Measurements from ENCODE around the gene RIC3.
"Not testable (repeated sequence)": the region's sequence is repeated elsewhere in the genome, so short reads cannot be mapped to it uniquely, and the experiment has no call there.

Gene RIC3

GRCh38 chr11:8201644-8202365 is 33.0 kb upstream of the RIC3 start:
- no peaks in the 10 kb centered on the region for H3K9me3 Mint-ChIP-seq
- peak overlapping the region; percentile 8 for H3K27ac Mint-ChIP-seq
- no peaks in the 10 kb centered on the region for H3K36me3 Mint-ChIP-seq (ENCODE audit: low read depth)
- peaks cover 10% of the 10 kb centered on the region for H3K4me1 Mint-ChIP-seq (ENCODE audit: low read depth)
- H3K4me3 Mint-ChIP-seq, result no peak overlapping the region
- H3K27me3 Mint-ChIP-seq, result peaks cover 28% of the 10 kb centered on the region

- Mint-ChIP-seq H3K27me3 (peaks cover 21% of the 10 kb centered on the region), H3K4me3 (no peak overlapping the region), H3K27ac (no peak overlapping the region), H3K9me3 (no peaks in the 10 kb centered on the region), H3K4me1 (ENCODE audit: low read depth) (peaks cover 6% of the 10 kb centered on the region), H3K36me3 (ENCODE audit: low read depth) (no peaks in the 10 kb centered on the region)
Observed at GRCh38 chr11:8199676-8200075, 30.9 kb upstream of the RIC3 start.

GRCh38 chr11:8196749-8197148 is 27.9 kb upstream of the RIC3 start:
- H3K9me3 Mint-ChIP-seq, result no peaks in the 10 kb centered on the region
- peaks cover 31% of the 10 kb centered on the region for H3K27me3 Mint-ChIP-seq
- H3K4me3 Mint-ChIP-seq, result no peak overlapping the region
- no peaks in the 10 kb centered on the region for H3K36me3 Mint-ChIP-seq (ENCODE audit: low read depth)
- H3K27ac Mint-ChIP-seq, result no peak overlapping the region
- no peaks in the 10 kb centered on the region for H3K4me1 Mint-ChIP-seq (ENCODE audit: low read depth)

DNA sequence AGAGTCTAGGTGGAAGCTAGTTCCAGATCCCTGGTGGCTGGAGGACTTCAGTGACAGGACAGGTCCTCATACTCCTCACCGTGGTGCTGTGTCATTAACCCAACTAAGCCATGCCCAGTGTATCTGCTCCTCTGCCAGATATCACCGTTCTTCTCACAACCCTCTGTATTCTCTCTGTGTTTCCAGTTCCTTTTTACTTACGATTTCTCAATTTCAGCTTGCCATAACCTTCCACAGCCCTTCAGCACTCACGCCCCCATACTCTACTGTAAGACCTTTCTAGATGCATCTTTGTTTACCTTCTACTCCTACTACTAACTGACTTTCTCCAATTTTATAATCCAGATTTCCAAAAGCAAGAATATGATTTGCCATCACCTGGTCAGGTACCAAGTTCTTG is 26.1 kb upstream of the RIC3 start:
- Mint-ChIP-seq H3K27ac (no peak overlapping the region), H3K9me3 (no peaks in the 10 kb centered on the region), H3K27me3 (peaks cover 31% of the 10 kb centered on the region), H3K36me3 (ENCODE audit: low read depth) (no peaks in the 10 kb centered on the region), H3K4me3 (no peak overlapping the region), H3K4me1 (ENCODE audit: low read depth) (no peaks in the 10 kb centered on the region)

DNA sequence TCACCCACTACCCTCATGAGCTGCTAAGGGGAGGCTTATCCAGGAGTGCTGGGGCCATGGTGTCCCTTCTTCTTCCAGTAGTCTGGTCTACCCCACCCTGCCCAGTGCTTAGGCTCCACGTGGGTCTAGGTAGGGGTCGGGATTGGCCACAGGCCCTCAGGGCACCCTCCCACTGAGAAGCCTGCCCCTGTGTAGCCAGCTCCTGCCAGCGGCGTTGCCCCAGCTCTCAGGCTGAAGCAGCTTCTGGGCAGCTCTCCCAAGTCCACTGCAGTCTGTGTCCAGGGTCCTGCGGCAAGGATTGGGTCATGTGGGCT is 24.0 kb upstream of the RIC3 start:
- no peaks in the 10 kb centered on the region for H3K9me3 Mint-ChIP-seq
- no peak overlapping the region for H3K4me3 Mint-ChIP-seq
- H3K27me3 Mint-ChIP-seq, result peaks cover 37% of the 10 kb centered on the region
- no peaks in the 10 kb centered on the region for H3K36me3 Mint-ChIP-seq (ENCODE audit: low read depth)
- H3K27ac Mint-ChIP-seq, result no peak overlapping the region
- H3K4me1 Mint-ChIP-seq (ENCODE audit: low read depth), result no peaks in the 10 kb centered on the region

DNA sequence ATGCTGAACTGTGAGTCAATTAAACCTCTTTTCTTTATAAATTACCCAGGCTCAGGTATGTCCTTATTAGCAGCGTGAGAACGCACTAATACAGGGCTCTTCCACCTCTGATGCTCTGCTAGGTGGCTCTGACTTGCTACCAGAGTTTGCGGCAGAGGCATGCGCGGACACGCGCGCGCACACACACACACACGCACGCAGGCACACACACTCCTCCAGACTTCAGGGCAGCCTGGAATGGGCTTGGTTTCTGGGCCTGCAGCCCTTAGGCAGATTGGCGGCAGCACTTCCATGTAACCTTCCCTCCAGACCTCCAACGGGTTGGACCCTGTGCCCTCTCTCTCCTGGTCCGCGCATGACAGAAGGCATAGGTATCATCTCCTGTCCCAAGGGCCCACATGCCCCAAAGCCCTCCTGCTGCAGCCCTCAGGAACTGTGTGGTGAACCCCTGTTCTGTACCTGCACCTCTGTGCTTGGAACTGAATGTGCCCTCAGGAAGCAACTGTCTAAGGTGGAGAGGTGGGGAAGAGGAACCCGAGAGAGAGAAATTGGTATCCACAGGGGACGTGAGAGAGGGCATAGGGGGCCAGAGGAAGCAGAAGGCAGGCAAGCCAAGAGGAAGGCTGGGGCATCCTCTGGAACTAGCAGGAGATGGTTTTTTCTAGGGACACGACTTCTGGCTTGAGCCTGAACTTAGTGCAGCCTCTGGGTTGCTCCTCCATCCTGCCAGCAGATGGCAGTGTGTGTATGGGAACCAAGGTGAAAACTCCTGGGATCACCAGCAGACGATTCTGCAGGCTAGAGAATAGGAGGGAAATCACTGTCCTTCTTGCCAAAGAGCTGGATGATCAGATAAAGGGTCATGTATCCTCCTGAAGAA is 23.4 kb upstream of the RIC3 start:
- no peak overlapping the region for H3K27ac Mint-ChIP-seq
- no peaks in the 10 kb centered on the region for H3K36me3 Mint-ChIP-seq (ENCODE audit: low read depth)
- H3K4me1 Mint-ChIP-seq (ENCODE audit: low read depth), result no peaks in the 10 kb centered on the region
- H3K27me3 Mint-ChIP-seq, result peaks cover 36% of the 10 kb centered on the region
- no peaks in the 10 kb centered on the region for H3K9me3 Mint-ChIP-seq
- H3K4me3 Mint-ChIP-seq, result no peak overlapping the region

- H3K36me3 Mint-ChIP-seq (ENCODE audit: low read depth), result no peaks in the 10 kb centered on the region
- peaks cover 41% of the 10 kb centered on the region for H3K27me3 Mint-ChIP-seq
- no peak overlapping the region for H3K27ac Mint-ChIP-seq
- no peaks in the 10 kb centered on the region for H3K4me1 Mint-ChIP-seq (ENCODE audit: low read depth)
- no peak overlapping the region for H3K4me3 Mint-ChIP-seq
- no peaks in the 10 kb centered on the region for H3K9me3 Mint-ChIP-seq
Observed at GRCh38 chr11:8190431-8190830, 21.6 kb upstream of the RIC3 start.

DNA sequence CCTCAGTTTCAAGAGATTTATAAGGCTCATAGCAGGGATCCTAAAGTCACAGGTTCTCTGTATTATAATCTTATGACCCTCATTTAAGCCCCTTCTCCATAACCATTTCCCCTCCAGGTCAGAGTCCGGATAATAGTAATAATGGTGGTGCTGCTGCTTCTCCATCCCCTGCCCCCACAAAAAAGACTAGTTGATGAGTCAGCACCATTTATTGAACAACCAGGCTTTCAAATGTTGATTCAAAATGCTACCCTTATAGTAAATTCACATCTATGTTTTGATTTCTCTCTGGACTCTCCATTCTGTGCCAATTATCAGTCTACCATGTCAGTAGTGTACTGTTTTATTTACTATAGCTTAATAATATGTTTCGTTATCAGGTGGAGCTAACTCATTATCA is 17.6 kb upstream of the RIC3 start:
- peaks cover 47% of the 10 kb centered on the region for H3K27me3 Mint-ChIP-seq
- H3K27ac Mint-ChIP-seq, result no peak overlapping the region
- H3K9me3 Mint-ChIP-seq, result no peaks in the 10 kb centered on the region
- H3K4me1 Mint-ChIP-seq (ENCODE audit: low read depth), result no peaks in the 10 kb centered on the region
- no peak overlapping the region for H3K4me3 Mint-ChIP-seq
- no peaks in the 10 kb centered on the region for H3K36me3 Mint-ChIP-seq (ENCODE audit: low read depth)

DNA sequence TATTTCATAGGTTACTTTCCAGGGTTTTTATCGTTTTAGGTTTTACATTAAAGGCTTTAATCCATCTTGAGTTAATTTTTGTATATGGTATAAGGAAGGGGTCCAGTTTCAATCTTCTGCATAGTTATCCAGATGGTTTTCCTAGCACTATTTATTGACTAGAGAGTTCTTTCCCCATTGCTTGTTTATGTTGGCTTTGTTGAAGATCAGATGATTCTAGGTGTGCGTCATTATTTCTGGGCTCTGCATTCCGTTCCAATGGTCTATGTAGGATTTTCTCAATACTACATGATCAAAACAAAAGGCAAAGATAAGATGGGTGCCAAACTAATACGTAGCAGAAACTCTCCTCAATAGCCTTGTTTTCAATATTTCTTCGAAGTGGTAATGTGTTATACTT is 14.3 kb upstream of the RIC3 start:
- no peaks in the 10 kb centered on the region for H3K36me3 Mint-ChIP-seq (ENCODE audit: low read depth)
- no peaks in the 10 kb centered on the region for H3K4me1 Mint-ChIP-seq (ENCODE audit: low read depth)
- H3K27me3 Mint-ChIP-seq, result peaks cover 44% of the 10 kb centered on the region
- H3K9me3 Mint-ChIP-seq, result no peaks in the 10 kb centered on the region
- no peak overlapping the region for H3K4me3 Mint-ChIP-seq
- H3K27ac Mint-ChIP-seq, result no peak overlapping the region

DNA sequence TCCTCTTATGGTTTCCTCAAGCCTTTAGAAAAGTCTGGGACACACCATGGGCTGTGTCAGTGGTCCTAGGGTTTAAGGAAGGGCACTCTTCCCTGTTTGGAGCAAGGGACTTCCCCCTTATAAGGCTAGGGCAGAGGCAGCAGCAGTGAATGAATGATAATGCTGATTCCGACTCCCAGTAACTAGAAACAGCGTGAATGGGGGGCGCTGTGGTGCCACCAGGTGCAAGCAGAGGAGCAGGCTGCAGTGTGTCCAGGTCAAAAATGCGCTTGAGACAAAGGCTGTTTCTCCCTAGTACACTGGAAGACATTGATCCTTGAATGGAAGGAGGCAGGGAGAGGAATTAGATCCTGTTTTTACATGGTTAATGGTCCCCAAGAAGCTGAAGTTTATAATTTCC is 11.6 kb upstream of the RIC3 start:
- H3K27me3 Mint-ChIP-seq, result peaks cover 27% of the 10 kb centered on the region

GRCh38 chr11:8178297-8178696 is 9.5 kb upstream of the RIC3 start:
- Mint-ChIP-seq H3K9me3 (no peaks in the 10 kb centered on the region), H3K36me3 (ENCODE audit: low read depth) (no peaks in the 10 kb centered on the region), H3K27ac (no peak overlapping the region), H3K4me1 (ENCODE audit: low read depth) (no peaks in the 10 kb centered on the region), H3K4me3 (no peak overlapping the region), H3K27me3 (peaks cover 21% of the 10 kb centered on the region)

More for the DNA sequence above, 11.6 kb upstream of the RIC3 start:
- H3K9me3 Mint-ChIP-seq, result no peaks in the 10 kb centered on the region
- no peak overlapping the region for H3K27ac Mint-ChIP-seq
- no peaks in the 10 kb centered on the region for H3K4me1 Mint-ChIP-seq (ENCODE audit: low read depth)
- H3K36me3 Mint-ChIP-seq (ENCODE audit: low read depth), result no peaks in the 10 kb centered on the region
- no peak overlapping the region for H3K4me3 Mint-ChIP-seq

- no peak overlapping the region for H3K4me3 Mint-ChIP-seq
- H3K27me3 Mint-ChIP-seq, result peaks cover 18% of the 10 kb centered on the region
- no peaks in the 10 kb centered on the region for H3K4me1 Mint-ChIP-seq (ENCODE audit: low read depth)
- H3K27ac Mint-ChIP-seq, result no peak overlapping the region
- no peaks in the 10 kb centered on the region for H3K9me3 Mint-ChIP-seq
- no peaks in the 10 kb centered on the region for H3K36me3 Mint-ChIP-seq (ENCODE audit: low read depth)
Observed at GRCh38 chr11:8177136-8177535, 8.3 kb upstream of the RIC3 start.

DNA sequence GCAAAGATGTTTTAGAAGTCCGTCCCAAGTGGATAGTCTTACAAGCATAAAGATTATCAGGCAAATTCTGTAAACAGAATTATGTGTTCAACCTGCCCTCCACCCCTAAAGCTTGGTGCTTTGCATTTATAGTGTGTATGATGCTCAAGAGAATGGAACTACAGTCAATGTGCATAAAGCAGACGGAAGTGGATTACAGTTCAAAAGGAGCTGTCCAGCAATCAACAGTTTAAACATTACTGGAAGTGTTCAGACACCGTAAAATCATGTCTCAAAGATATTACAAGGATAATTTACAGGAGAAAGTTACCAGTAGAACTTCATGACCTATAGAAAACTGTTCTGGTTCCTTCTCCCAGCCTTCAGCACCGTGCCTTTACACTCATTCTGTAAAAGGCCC is 1.0 kb downstream of the RIC3 start:
- Mint-ChIP-seq H3K9me3 (no peaks in the 10 kb centered on the region), H3K4me3 (peak overlapping the region; percentile 88), H3K36me3 (ENCODE audit: low read depth) (peaks cover 25% of the 10 kb centered on the region)

DNA sequence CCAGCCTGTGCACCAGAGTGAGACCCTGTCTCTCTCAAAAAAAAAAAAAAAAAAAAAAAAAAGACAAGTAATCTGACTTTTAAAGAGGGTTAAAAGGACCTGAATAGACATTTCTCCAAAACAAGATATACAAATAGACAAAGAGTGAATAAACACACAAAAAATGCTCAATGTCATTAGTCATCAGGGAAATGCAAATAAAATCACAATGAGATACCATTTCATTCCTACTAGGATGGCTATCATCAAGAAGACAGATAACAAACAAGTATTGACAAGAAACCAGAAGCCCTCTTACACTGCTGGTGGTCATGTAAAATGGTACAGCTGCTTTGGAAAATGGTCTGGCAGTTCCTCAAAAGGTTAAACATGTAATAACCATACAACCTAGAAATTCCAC is 4.1 kb downstream of the RIC3 start:
- Mint-ChIP-seq H3K4me1 (ENCODE audit: low read depth) (peaks cover 32% of the 10 kb centered on the region), H3K27me3 (peaks cover 43% of the 10 kb centered on the region), H3K4me3 (no peak overlapping the region), H3K36me3 (ENCODE audit: low read depth) (peaks cover 25% of the 10 kb centered on the region), H3K27ac (no peak overlapping the region), H3K9me3 (no peaks in the 10 kb centered on the region)

More for the DNA sequence above, 1.0 kb downstream of the RIC3 start:
- peak overlapping the region; percentile 46 for H3K27ac Mint-ChIP-seq
- H3K4me1 Mint-ChIP-seq (ENCODE audit: low read depth), result peaks cover 32% of the 10 kb centered on the region
- peaks cover 57% of the 10 kb centered on the region for H3K27me3 Mint-ChIP-seq

DNA sequence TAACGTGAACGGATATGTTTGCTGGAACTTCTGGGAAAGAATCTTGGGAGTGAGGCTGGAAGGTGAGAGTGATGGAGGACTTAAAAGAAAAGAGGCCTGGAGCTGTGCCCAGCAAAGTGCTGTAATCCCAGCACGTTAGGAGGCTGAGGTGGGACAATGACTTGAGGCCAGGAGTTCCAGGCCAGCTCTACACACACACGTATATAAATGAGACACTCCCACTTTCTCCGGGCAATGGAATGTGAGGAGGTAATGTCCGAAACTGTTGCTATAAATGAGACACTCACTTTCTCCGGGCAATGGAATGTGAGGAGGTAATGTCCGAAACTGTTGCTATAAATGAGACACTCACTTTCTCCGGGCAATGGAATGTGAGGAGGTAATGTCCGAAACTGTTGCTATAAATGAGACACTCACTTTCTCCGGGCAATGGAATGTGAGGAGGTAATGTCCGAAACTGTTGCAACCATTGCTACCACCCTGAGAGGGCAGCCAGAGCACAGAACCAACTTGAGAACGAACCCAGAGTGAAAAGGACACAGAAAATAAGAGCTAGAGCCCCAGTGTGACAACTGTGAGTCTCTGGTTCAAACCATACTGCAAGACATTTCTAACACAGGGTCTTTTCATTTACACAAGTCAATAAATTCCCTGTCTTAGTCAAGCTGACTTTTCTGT is 7.1 kb downstream of the RIC3 start:
- peaks cover 13% of the 10 kb centered on the region for H3K36me3 Mint-ChIP-seq (ENCODE audit: low read depth)

More for the DNA sequence above, 7.1 kb downstream of the RIC3 start:
- H3K4me3 Mint-ChIP-seq; H3K4me1 Mint-ChIP-seq (ENCODE audit: low read depth); H3K9me3 Mint-ChIP-seq; H3K27ac Mint-ChIP-seq: not testable (repeated sequence)
- peaks cover 18% of the 10 kb centered on the region for H3K27me3 Mint-ChIP-seq
